K562 (cell line): ENCODE data around the gene METTL2B. TPM values are rescaled to one million over a fixed set of nuclear protein-coding genes. Genes with fewer than 3 reads are reported as not detected.

Experiments used
- C11orf30 ChIP-seq: fragments of 450-650 bp; IDR thresholded peaks from 2 replicates; pipeline ENCODE4 v1.6.1; 2016; ENCODE audit warnings: low read depth, mild to moderate bottlenecking
- CCAR2 ChIP-seq: fragments of 200-400 bp; formaldehyde crosslinking; IDR thresholded peaks from 2 replicates; pipeline ENCODE4 v1.6.1; 2017; ENCODE audit warnings: mild to moderate bottlenecking, low read depth, low read length
- HDAC3 ChIP-seq: fragments of 450-650 bp; IDR thresholded peaks from 2 replicates; pipeline ENCODE4 v1.6.1; 2018; ENCODE audit warnings: borderline replicate concordance, mild to moderate bottlenecking, moderate library complexity; ENCODE audit not compliant: partially characterized antibody
- KAT7 ChIP-seq: sonication (generic); formaldehyde crosslinking; IDR thresholded peaks from 2 replicates; pipeline ENCODE4 v1.8.0; 2022; ENCODE audit warnings: missing genetic modification reagents, mild to moderate bottlenecking, borderline replicate concordance
- MAFG ChIP-seq: fragments of 450-650 bp; conservative IDR thresholded peaks from 2 replicates; pipeline ENCODE4 v1.6.1; 2016; ENCODE audit warnings: missing genetic modification characterization, missing compliant biosample characterization
- MEIS2 ChIP-seq: fragments of 450-650 bp; IDR thresholded peaks from 2 replicates; pipeline ENCODE4 v1.6.1; 2014; ENCODE audit warnings: mild to moderate bottlenecking; ENCODE audit not compliant: partially characterized antibody
- NCOA4 ChIP-seq: fragments of 450-650 bp; IDR thresholded peaks from 2 replicates; pipeline ENCODE4 v1.6.1; 2018; ENCODE audit warnings: mild to moderate bottlenecking; ENCODE audit not compliant: partially characterized antibody
- NELFE ChIP-seq: IDR thresholded peaks from 2 replicates; pipeline ENCODE4 v1.6.1; 2011; ENCODE audit warnings: mild to moderate bottlenecking; ENCODE audit not compliant: insufficient read depth, insufficient read length
- NONO ChIP-seq, 2 experiments: fragments of 200-400 bp in 1 of 2; fragments of 450-650 bp in 1 of 2; formaldehyde crosslinking in 1 of 2; IDR thresholded peaks; 2 replicates each; pipeline ENCODE4 v1.6.1; 2017; ENCODE audit warnings: low read depth in 2 of 2, mild to moderate bottlenecking in 2 of 2, moderate library complexity in 2 of 2, low read length in 1 of 2
- SREBF2 ChIP-seq: sonication (generic); formaldehyde crosslinking; IDR thresholded peaks from 2 replicates; pipeline ENCODE4 v1.4.0; 2020; ENCODE audit warnings: mild to moderate bottlenecking, missing genetic modification reagents
- TAF7 ChIP-seq: fragments of 450-650 bp; IDR thresholded peaks from 2 replicates; pipeline ENCODE4 v1.6.1; 2016; ENCODE audit warnings: missing genetic modification characterization, missing compliant biosample characterization
- TGIF2 ChIP-seq: sonication (generic); formaldehyde crosslinking; IDR thresholded peaks from 2 replicates; pipeline ENCODE4 v1.8.1; 2022; ENCODE audit warnings: mild to moderate bottlenecking, missing genetic modification reagents, moderate library complexity
- ZNF146 ChIP-seq: IDR thresholded peaks from one replicate; pipeline ENCODE4 v1.6.1; 2018; ENCODE audit warnings: missing compliant biosample characterization; ENCODE audit not compliant: unreplicated experiment
- ZNF347 ChIP-seq: fragments of 450-650 bp; formaldehyde crosslinking; IDR thresholded peaks from 2 replicates; pipeline ENCODE4 v1.4.0; 2020; ENCODE audit warnings: low read depth, mild to moderate bottlenecking, moderate library complexity
- polyA plus RNA-seq, 8 experiments: library from polyadenylated mRNA; depleted of rRNA in 4 of 8; stranded (reverse) in 5 of 8; unstranded in 3 of 8; fragments of >200 nt; fragmentation: Nextera tagmentation in 2 of 8; fragmentation: Illumina TruSeq in 1 of 8; extraction: Ambion mirVana in 2 of 8; extraction: Trizol in 1 of 8; gene quantifications; 2 replicates each; pipeline versions ENCODE4 v1.2.1 to v1.2.3, GENCODE V29; 2011 to 2014; ENCODE audit warnings: inconsistent platforms in 1 of 8, missing spikeins in 1 of 8
- total RNA-seq, 7 experiments: library from RNA; depleted of rRNA in 6 of 7; stranded (reverse); fragments of >200 nt in 6 of 7; fragmentation: Illumina TruSeq in 2 of 7; extraction: Trizol in 2 of 7; gene quantifications; 2 replicates each; pipeline versions ENCODE4 v1.2.1 to v1.2.3, GENCODE V29; 2011 to 2021; ENCODE audit warnings: low replicate concordance in 1 of 7
- TF ChIP-seq, protein P1 (sequence below): fragments of 450-650 bp; IDR thresholded peaks from 2 replicates; pipeline ENCODE4 v1.6.1; 2014; ENCODE audit warnings: low read depth, mild to moderate bottlenecking, moderate library complexity, borderline replicate concordance

Gene METTL2B
- total and polyA plus RNA-seq, 9 of the 15 experiments (the other 6 are each of a cell fraction or from before 2014, with no cell fraction given): 35.9 to 95.7 (median 79.2) TPM

DNA sequence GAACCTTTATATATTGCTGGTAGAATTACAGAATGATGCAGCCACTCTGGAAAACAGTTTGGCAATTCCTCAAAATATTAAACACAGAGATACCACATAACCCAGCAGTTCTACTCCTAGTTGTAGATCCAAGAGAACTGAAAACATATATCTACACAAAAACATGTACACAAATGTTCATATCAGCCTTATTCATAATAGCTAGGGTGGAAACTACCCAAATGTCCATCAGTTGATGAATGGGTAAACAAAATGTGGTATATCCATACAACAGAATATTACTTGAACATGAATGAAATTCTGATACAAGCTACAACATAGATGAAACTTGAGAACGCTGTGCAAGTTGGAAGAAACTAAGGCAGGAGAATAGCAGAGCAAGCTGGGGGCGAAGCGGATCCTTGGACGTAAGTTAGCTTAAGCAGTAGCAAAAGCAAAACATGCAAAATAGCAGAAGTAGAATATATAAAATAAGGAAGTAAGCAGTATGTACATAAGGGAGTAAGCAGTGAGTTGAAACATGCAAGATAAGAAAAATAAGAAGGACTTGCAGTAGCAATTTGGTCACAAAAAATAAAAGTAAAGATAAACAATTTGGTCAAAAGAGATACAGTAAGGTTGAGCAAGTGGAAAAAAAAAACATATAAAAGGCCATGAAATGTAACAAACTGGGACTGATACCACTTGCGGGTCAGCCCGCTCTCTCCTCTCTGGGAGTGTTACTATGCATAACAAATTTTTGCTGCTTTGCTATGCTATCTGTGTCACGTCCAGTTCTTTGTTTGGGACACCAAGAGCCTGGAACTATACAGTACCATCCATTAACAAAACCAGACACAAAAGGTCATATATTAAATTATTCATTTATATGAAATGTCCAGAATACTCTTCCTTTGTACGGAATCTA, 38.9 kb upstream of the METTL2B start (continued):
- TF ChIP-seq, protein P1, sequence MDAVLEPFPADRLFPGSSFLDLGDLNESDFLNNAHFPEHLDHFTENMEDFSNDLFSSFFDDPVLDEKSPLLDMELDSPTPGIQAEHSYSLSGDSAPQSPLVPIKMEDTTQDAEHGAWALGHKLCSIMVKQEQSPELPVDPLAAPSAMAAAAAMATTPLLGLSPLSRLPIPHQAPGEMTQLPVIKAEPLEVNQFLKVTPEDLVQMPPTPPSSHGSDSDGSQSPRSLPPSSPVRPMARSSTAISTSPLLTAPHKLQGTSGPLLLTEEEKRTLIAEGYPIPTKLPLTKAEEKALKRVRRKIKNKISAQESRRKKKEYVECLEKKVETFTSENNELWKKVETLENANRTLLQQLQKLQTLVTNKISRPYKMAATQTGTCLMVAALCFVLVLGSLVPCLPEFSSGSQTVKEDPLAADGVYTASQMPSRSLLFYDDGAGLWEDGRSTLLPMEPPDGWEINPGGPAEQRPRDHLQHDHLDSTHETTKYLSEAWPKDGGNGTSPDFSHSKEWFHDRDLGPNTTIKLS: no peak
- TF ChIP-seq NONO (IDR thresholded peaks at IDR 0.05; ENCODE audit: low read depth in 2 of 2, low read length in 1 of 2): no peak
- TF ChIP-seq ZNF146 (CRISPR knock-in tag): no peak
- no peak for TF ChIP-seq MAFG (tag)
- TF ChIP-seq CCAR2: no peak
- TF ChIP-seq KAT7 (CRISPR knock-in tag): peak; percentile 52; the same call in 1 of the 2 replicates
- no peak for TF ChIP-seq NELFE
- peak; percentile 37; the same call in 1 of the 2 replicates for TF ChIP-seq C11orf30
- no peak for TF ChIP-seq TAF7 (tag)
- TF ChIP-seq NCOA4: no peak
- TF ChIP-seq TGIF2 (CRISPR knock-in tag): no peak
- no peak for TF ChIP-seq MEIS2
- no peak for TF ChIP-seq HDAC3
- TF ChIP-seq ZNF347 (CRISPR knock-in tag): no peak
- TF ChIP-seq SREBF2 (CRISPR knock-in tag): no peak
